IPS-NIHi7 (cell line): ENCODE data around the gene UCP3.

ENCODE experiments used
- DNase-seq: peaks from one replicate; pipeline ENCODE4 v3.0.0; 2012; ENCODE audit warnings: mixed read lengths; ENCODE audit errors: extremely low spot score

UCP3 gene

DNA sequence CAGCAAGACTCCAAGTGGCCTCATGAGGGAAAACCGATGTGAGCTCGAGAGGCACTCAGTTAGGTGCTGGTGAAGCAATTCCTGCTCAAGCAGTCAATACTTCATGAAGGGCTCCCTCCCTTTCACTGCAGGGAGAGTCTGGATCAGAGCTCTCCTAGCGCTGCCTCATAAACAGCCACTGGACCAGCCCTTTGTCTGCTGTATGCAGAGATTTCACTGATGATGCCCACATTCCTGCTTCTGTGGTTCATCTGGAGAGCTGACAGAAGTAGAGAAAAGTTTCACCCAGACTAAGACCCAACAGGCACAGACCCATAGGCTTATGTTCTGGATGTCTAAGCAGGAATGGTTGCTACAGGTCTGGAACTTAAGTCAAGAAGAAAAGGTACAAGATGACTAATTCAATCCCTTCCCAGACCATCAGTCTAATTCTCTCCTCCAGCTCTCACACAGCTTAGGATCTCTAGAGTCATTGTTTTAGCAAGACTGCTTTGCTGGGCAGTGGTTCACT, 30.3 kb downstream of the UCP3 start:
- DNase-seq, result no peak

DNA sequence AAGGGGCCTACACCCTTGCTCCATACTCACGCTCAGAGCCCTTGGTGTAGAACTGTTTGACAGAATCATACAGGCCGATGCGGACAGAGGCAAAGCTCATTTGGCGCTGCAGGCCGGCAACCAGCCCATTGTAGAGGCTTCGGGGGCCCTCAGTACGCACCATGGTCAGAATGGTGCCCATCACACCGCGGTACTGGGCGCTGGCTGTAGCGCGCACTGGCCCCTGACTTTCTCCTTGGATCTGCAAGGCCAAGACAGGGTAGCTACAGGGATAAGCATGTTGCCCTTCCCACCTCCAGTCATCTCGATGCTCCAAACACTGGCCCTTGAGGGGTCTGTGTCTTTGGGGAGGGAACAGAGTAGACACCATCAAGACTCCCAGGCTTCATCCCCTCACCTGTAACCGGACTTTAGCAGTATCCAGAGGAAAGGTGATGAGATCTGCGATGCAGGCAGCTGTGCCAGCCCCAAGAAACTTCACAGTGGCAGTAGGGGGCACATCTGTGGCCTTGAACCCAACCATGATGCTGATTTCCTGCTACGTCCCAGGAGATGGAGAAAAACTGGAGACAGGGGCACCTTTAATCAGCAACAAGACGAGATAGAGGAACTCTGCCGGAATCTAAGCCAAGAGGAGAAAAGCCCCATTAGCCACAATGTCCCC, 30.9 kb downstream of the UCP3 start:
- no peak for DNase-seq

DNA sequence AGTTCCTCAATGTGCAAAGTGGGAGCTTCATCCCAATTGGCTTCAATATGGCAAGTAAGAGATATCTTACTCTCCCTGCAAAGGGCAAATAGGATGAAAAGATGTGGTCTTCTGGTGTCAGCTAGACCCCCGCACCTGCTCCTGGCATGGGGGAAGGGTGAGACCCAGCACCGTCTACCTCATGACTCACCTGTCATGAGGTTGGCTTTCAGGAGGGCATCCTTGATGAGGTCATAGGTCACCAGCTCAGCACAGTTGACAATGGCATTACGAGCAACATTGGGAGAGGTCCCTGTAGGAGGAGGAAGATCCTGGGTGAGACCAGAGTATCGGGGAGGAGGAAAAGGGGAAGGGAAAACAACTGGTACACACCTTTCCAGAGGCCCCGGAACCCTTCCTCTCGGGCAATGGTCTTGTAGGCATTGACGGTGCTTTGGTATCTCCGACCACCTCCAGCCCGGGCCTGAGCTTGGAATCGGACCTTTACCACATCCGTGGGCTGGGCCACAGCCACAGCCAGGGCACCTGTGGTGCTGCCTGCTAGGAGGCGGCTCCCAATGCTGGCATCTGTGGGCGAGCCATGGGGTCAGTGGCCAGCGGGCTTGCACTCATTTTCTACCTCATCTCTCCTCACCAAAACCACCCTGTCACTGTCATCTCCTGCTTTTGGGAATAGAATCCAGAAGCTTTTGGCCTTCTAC, 32.3 kb downstream of the UCP3 start:
- no peak for DNase-seq

GRCh38 chr11:73975479-73975757, 33.5 kb downstream of the UCP3 start:
- DNase-seq, result no peak

- no peak for DNase-seq
These were observed 34.0 kb downstream of the UCP3 start for GRCh38 chr11:73974604-73975478.

- no peak for DNase-seq
These were observed 36.0 kb downstream of the UCP3 start for GRCh38 chr11:73972620-73973449.

- no peak for DNase-seq
These were observed 36.7 kb downstream of the UCP3 start for GRCh38 chr11:73972187-73972586.

DNA sequence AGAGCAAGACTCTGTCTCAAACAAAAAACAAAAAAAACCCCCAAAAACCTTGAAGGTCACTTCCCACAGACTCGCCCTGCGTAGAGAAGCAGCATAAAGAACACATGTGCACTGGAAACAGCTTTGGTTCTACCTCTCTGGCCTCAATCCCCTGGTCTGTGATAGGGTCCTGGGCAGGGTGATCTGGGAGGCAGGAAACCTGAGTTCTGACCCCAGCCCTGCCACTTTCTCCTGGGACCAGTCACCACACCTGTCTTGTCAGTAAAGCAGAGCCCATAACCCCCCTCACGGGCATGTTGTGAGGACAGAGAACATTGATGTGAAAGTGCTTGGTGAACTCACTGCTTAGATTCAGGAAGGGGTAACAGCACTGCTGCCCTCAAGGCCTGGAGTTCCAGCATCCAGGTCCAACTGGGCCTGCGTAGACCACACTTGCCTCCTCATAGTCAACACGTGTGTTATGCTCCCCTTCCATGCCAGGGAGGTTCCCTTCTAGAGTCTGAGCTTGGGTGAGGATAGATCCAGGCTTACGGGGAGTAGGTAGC, 37.6 kb downstream of the UCP3 start:
- DNase-seq, result no peak

DNA sequence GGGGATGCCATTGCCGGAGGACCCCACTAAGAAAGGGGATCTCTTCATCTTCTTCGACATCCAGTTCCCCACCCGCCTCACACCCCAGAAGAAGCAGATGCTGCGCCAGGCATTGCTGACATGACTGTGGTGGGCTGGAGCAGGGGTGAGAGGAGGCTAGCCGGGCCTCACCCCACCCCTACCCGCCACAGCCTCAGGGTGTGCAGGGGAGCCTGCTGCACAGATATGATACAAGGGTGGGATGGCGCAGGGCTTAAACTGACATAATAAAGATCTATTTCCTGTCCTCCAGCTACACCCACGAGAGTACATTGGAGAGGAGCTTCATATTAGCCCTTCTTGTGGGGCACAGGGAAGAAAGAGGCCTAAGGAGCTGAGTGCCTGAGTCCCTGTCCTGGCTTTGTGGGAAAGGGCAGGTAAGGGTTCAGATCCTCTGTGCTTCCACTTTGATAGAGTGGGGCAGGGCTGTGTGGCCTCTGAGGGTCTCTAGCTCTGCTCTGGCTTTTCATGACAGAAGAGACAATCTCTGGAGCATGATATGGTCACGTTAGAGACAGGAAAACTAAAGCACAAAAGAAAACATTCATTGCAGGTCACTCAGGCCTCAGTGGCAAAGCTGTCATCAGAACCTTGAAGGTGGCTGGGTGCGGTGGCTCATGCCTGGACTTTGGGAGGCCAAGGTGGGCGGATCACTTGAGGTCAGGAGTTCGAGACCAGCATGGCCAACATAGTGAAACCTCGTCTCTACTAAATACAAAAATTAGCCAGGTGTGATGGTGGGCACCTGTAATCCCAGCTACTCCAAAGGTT, 38.7 kb downstream of the UCP3 start:
- no peak for DNase-seq

DNA sequence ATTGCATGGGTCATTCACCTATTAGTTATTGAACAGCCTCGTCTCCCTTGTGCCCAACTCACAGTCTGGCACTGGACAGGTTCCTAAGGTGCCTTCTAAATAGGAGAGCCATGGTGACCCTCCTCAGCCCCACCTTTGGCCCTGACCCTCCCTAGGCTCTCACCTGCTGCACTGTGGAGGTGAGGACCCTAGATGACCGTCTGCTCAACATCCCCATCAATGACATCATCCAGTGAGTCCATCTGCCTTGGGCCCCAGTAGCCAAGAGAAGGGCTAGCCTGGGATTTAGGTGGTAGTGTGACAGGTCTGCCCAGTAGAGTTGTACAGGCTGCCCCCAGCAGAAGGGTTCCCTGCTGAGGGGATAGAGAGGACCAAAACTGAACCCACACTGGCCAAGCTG, 39.8 kb downstream of the UCP3 start:
- DNase-seq, result no peak

- DNase-seq, result no peak
These were observed 40.4 kb downstream of the UCP3 start for GRCh38 chr11:73968356-73968966.

- no peak for DNase-seq
These were observed 43.1 kb downstream of the UCP3 start for GRCh38 chr11:73965764-73966121.

GRCh38 chr11:73965076-73965763, 43.7 kb downstream of the UCP3 start:
- DNase-seq, result no peak

GRCh38 chr11:73963861-73964260, 45.0 kb downstream of the UCP3 start:
- DNase-seq, result no peak

- no peak for DNase-seq
These were observed 46.7 kb downstream of the UCP3 start for GRCh38 chr11:73962101-73962705.

DNA sequence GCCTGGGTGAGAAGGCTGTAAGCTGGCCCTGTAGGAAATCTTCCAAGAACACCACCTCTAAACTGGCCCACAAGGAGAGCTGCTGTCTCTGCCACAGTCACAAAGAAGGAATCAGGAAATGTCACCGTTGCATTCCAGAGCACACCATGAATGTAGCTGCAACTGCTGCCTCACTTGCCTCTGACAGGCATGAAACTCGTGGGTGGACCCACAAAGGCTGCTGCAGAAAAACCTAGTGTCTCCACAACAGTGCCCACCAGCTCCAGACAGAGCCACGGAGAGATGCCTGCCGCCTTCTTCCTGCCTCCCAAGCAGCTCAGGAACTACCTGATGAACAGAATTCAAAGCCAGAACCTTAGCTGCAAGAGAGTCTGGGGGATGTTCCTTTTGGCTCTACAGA, 47.6 kb downstream of the UCP3 start:
- no peak for DNase-seq

GRCh38 chr11:73958521-73959141, 50.3 kb downstream of the UCP3 start:
- DNase-seq, result no peak

DNA sequence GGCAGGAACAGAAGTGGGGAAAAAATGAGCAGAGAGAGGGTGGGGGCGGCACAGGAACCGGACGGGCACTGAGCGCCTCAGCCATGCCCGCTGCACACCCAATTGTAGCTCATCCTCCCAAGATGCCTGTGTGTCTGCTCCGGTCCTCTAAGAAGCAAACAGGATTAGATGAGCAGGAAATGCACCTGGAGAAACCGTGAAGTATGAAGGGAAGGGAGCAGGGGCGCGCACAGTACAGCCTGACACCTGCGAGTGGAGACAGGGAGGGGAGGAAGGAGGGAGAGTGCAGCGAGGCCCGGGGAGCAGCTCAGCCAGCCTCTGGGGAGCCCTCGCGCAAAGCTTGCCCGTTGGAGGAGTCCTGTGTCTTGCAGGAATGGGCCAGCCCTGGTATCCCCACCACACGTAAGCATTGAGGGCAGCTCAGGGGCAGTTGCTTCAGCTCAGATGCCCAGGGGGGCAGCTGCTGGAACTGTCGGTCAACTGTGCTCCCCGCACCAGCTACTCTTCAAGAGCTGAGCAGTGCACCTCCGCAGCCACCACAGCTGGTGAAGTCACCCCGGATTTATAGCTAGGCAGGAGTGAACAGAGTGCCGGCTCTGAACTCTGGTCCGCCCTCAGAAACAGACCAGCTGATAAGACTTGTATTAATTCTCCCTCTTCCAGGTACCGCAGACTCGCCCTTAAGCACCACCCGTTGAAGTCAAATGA, 51.1 kb downstream of the UCP3 start:
- DNase-seq, result no peak
